Hepatocyte (in vitro differentiated cells): ENCODE results near the gene NBAS.

Experiments used
- CTCF ChIP-seq: fragments of 200-600 bp; sonication (generic); IDR thresholded peaks from 2 replicates; pipeline ENCODE4 v1.5.1; 2016; ENCODE audit warnings: antibody characterized with exemption, mild to moderate bottlenecking; ENCODE audit not compliant: poor library complexity
- EZH2 ChIP-seq: fragments of 200-600 bp; sonication (generic); IDR thresholded peaks from 2 replicates; pipeline ENCODE4 v1.6.1; 2016; ENCODE audit warnings: antibody characterized with exemption, mild to moderate bottlenecking, borderline replicate concordance
- EZH2phosphoT487 ChIP-seq: fragments of 200-600 bp; sonication (generic); IDR thresholded peaks from one replicate; pipeline ENCODE4 v1.6.1; 2018; ENCODE audit warnings: antibody characterized with exemption, mild to moderate bottlenecking, low read depth, moderate library complexity; ENCODE audit not compliant: unreplicated experiment, severe bottlenecking

GRCh38 chr2:15532996-15533395, 28.1 kb downstream of the NBAS start:
- TF ChIP-seq EZH2 (no peak), CTCF (no peak), EZH2phosphoT487 (no peak)
